Loucy (cell line): ENCODE data around the gene SNRNP48.

Experiments
- H2AFZ ChIP-seq: fragments of 200-600 bp; sonication (generic); 2 replicates; pipeline ENCODE4 v1.6.0; 2016; ENCODE audit warnings: antibody characterized with exemption, mild to moderate bottlenecking, low read length, moderate library complexity
- H3F3A ChIP-seq: fragments of 200-600 bp; 2 replicates; pipeline ENCODE4 v1.6.0; 2016; ENCODE audit warnings: antibody characterized with exemption, low read depth, mild to moderate bottlenecking
- H3K27me3 ChIP-seq: fragments of 200-600 bp; sonication (generic); 2 replicates; pipeline ENCODE4 v1.6.1; 2014; ENCODE audit warnings: low read length, mild to moderate bottlenecking; ENCODE audit not compliant: insufficient read depth, poor library complexity, severe bottlenecking
- H3K36me3 ChIP-seq: fragments of 200-600 bp; sonication (generic); 2 replicates; pipeline ENCODE4 v1.6.1; 2016; ENCODE audit warnings: low read length; ENCODE audit not compliant: insufficient read depth
- H3K4me1 ChIP-seq: fragments of 200-600 bp; sonication (generic); 2 replicates; pipeline ENCODE4 v1.5.1; 2014; ENCODE audit warnings: low read length, mild to moderate bottlenecking; ENCODE audit not compliant: insufficient read depth, poor library complexity, severe bottlenecking
- H3K4me2 ChIP-seq: fragments of 200-600 bp; sonication (generic); 2 replicates; pipeline ENCODE4 v1.6.0; 2014; ENCODE audit warnings: antibody characterized with exemption, low read length, low read depth, mild to moderate bottlenecking; ENCODE audit not compliant: poor library complexity, severe bottlenecking
- H3K4me3 ChIP-seq: fragments of 200-600 bp; sonication (generic); 2 replicates; pipeline ENCODE4 v1.5.1; 2014; ENCODE audit warnings: low read length, mild to moderate bottlenecking, mixed read lengths; ENCODE audit not compliant: poor library complexity, severe bottlenecking
- H3K79me2 ChIP-seq: fragments of 200-600 bp; sonication (generic); 2 replicates; pipeline ENCODE4 v1.6.1; 2014; ENCODE audit warnings: low read length; ENCODE audit not compliant: insufficient read depth
- H3K9ac ChIP-seq: fragments of 200-600 bp; sonication (generic); 2 replicates; pipeline ENCODE4 v1.6.0; 2014; ENCODE audit warnings: mild to moderate bottlenecking, low read depth, low read length, moderate library complexity; ENCODE audit not compliant: poor library complexity, severe bottlenecking
- H3K9me2 ChIP-seq: fragments of 200-600 bp; sonication (generic); replicated peaks from 2 replicates; pipeline ENCODE4 v1.6.1; 2016; ENCODE audit warnings: low read depth, low read length, mixed read lengths
- H3K9me3 ChIP-seq: fragments of 200-600 bp; sonication (generic); 2 replicates; pipeline ENCODE4 v1.6.1; 2014; ENCODE audit warnings: mild to moderate bottlenecking, antibody characterized with exemption, low read length, low read depth; ENCODE audit not compliant: insufficient read depth
- H4K20me1 ChIP-seq: fragments of 200-600 bp; sonication (generic); 2 replicates; pipeline ENCODE4 v1.6.0; 2014; ENCODE audit warnings: antibody characterized with exemption, low read length, mild to moderate bottlenecking; ENCODE audit not compliant: insufficient read depth, poor library complexity, severe bottlenecking
- EZH2phosphoT487 ChIP-seq: fragments of 200-600 bp; IDR thresholded peaks from 2 replicates; pipeline ENCODE4 v1.6.1; 2018; ENCODE audit warnings: antibody characterized with exemption, mild to moderate bottlenecking, moderate library complexity, borderline replicate concordance
- TF ChIP-seq, protein P1 (sequence below): fragments of 200-600 bp; sonication (generic); conservative IDR thresholded peaks from 2 replicates; pipeline ENCODE4 v1.5.1; 2014; ENCODE audit warnings: mild to moderate bottlenecking, antibody characterized with exemption, low read length

SNRNP48 gene

DNA sequence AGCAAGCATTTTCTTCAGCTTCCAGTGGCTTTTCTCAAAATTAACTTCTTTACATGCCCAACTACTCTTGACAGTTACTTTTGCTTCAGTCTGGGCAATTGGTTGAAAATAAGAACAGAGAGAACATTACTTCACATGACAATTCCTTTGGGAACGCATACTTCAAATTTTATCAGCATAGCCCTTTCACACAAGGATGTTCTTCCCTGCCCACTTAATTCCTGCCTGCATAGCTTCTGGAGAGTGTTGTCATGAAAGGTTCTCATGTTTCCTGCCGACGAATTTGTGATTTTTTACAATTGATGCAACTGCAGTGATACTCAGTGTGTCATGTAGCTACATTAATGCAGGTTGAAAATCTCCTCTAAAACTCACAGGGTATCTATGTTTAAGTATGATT lies 22.0 kb upstream of the SNRNP48 start:
- Histone ChIP-seq H3F3A (no peaks in the 10 kb centered on the region), H2AFZ (no peak overlapping the region), H3K4me2 (no peak overlapping the region), H3K9me3 (no peaks in the 10 kb centered on the region), H3K27me3 (no peaks in the 10 kb centered on the region), H3K4me1 (no peaks in the 10 kb centered on the region), H3K79me2 (no peaks in the 10 kb centered on the region), H3K9ac (no peak overlapping the region), H3K4me3 (no peak overlapping the region), H3K9me2 (no peaks in the 10 kb centered on the region), H4K20me1 (no peaks in the 10 kb centered on the region), H3K36me3 (no peaks in the 10 kb centered on the region)
- TF ChIP-seq EZH2phosphoT487: no peak
- TF ChIP-seq, protein P1, sequence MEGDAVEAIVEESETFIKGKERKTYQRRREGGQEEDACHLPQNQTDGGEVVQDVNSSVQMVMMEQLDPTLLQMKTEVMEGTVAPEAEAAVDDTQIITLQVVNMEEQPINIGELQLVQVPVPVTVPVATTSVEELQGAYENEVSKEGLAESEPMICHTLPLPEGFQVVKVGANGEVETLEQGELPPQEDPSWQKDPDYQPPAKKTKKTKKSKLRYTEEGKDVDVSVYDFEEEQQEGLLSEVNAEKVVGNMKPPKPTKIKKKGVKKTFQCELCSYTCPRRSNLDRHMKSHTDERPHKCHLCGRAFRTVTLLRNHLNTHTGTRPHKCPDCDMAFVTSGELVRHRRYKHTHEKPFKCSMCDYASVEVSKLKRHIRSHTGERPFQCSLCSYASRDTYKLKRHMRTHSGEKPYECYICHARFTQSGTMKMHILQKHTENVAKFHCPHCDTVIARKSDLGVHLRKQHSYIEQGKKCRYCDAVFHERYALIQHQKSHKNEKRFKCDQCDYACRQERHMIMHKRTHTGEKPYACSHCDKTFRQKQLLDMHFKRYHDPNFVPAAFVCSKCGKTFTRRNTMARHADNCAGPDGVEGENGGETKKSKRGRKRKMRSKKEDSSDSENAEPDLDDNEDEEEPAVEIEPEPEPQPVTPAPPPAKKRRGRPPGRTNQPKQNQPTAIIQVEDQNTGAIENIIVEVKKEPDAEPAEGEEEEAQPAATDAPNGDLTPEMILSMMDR: no peak

DNA sequence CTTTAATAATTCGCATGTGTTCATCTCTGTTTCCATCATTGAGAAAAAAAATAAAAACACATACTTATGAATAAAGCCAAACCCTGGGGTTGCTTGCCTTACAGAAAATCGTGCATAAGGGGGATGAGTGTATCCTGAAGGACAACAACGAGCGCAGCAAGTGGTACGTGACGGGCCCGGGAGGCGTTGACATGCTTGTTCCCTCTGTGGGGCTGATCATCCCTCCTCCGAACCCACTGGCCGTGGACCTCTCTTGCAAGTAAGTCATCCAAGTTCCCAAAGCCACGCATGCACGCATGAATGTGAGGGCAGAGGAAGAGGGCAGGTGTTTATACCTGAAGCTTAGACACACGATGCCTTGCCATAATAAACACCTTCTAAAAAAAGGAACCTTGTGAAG lies 20.9 kb upstream of the SNRNP48 start:
- no peak overlapping the region for H2AFZ ChIP-seq
- H3K79me2 ChIP-seq: no peaks in the 10 kb centered on the region
- TF ChIP-seq, protein P1: no peak
- no peak for TF ChIP-seq EZH2phosphoT487
- no peaks in the 10 kb centered on the region for H3K36me3 ChIP-seq
- H3K9me2 ChIP-seq: no peaks in the 10 kb centered on the region
- no peaks in the 10 kb centered on the region for H3K4me1 ChIP-seq
- no peaks in the 10 kb centered on the region for H3F3A ChIP-seq
- H4K20me1 ChIP-seq: no peaks in the 10 kb centered on the region
- no peak overlapping the region for H3K4me3 ChIP-seq
- no peaks in the 10 kb centered on the region for H3K9me3 ChIP-seq
- H3K9ac ChIP-seq: no peak overlapping the region
- no peaks in the 10 kb centered on the region for H3K27me3 ChIP-seq
- no peak overlapping the region for H3K4me2 ChIP-seq

DNA sequence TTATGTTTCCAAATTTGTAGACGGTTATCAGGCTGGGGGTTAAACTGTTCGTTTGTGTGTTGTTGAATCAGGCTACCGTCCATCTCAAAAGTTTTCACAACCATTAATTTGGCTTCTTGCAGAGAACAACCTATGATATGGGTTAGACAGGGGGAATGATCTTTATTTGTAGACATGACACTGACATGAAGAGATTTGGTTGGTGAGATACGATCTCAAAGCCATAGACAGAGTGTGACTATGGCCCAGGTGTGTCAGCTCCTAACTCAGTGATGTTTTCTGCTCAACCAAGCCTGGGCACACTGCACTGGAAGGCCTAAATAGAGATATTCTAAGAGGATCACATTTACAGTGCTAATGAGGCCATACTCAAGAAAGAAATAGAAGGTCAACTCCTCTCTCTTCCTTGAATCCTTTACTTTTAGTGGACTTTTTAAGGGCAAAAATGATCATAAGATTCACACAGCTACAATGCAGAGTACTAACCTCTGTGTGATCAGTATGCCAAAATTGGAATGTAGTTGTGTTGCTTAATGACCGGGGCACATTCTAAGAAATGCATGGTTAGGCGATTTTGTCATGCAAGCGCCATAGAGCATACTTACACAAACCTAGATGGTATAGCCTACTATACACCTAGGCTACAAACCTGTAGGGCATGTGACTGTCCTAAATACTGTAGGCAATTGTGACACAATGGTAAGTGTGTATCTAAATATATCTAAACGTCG lies 17.6 kb upstream of the SNRNP48 start:
- Histone ChIP-seq H3K79me2 (no peaks in the 10 kb centered on the region), H3K27me3 (no peaks in the 10 kb centered on the region), H3K4me3 (no peak overlapping the region), H3K4me2 (no peak overlapping the region), H4K20me1 (no peaks in the 10 kb centered on the region), H3K4me1 (no peaks in the 10 kb centered on the region), H3K36me3 (no peaks in the 10 kb centered on the region), H2AFZ (no peak overlapping the region), H3K9ac (no peak overlapping the region), H3F3A (no peaks in the 10 kb centered on the region), H3K9me3 (no peaks in the 10 kb centered on the region), H3K9me2 (no peaks in the 10 kb centered on the region)
- TF ChIP-seq, protein P1: no peak
- no peak for TF ChIP-seq EZH2phosphoT487
